Esophagus muscularis mucosa (tissue), 4 donors: ENCODE data around the gene ARAP1. TPM values are rescaled to one million over a fixed set of nuclear protein-coding genes. Genes with fewer than 3 reads are reported as not detected.

Experiments
- DNase-seq: peaks from one replicate; pipeline ENCODE4 v3.0.0-alpha.2; 2017; ENCODE audit errors: extremely low spot score
- H3K27ac ChIP-seq, 4 donors: fragments of 200-600 bp; sonication (generic); replicated peaks in 1 of 4; 1 replicate in 3 of 4; 2 replicates in 1 of 4; pipeline ENCODE4 v1.5.1; 2016 to 2019; ENCODE audit warnings: mild to moderate bottlenecking in 1 of 4
- H3K27me3 ChIP-seq, 4 donors: fragments of 200-600 bp; sonication (generic); one replicate each; pipeline versions ENCODE4 v1.5.1 to v1.6.0; 2016 to 2019
- H3K36me3 ChIP-seq, 4 donors: fragments of 200-600 bp; sonication (generic); one replicate each; pipeline ENCODE4 v1.5.1; 2016 to 2019
- H3K4me1 ChIP-seq, 4 donors: fragments of 200-600 bp; sonication (generic); one replicate each; pipeline ENCODE4 v1.5.1; 2016 to 2019
- H3K4me3 ChIP-seq, 4 donors: fragments of 200-600 bp; sonication (generic); 1 replicate in 2 of 4; 2 replicates in 2 of 4; pipeline ENCODE4 v1.5.1; 2016 to 2019; ENCODE audit warnings: mild to moderate bottlenecking in 4 of 4, moderate library complexity in 1 of 4
- H3K9me3 ChIP-seq, 4 donors: fragments of 200-600 bp; sonication (generic); 1 replicate in 3 of 4; 2 replicates in 1 of 4; pipeline ENCODE4 v1.5.1; 2016 to 2019
- EP300 ChIP-seq: sonication (generic); formaldehyde crosslinking; IDR thresholded peaks from one replicate; pipeline ENCODE4 v1.6.1; 2017; ENCODE audit warnings: antibody characterized with exemption
- POLR2A ChIP-seq: fragments of 450-650 bp; IDR thresholded peaks from one replicate; pipeline ENCODE4 v1.6.1; 2017; ENCODE audit warnings: antibody characterized with exemption, moderate library complexity, mild to moderate bottlenecking, low read depth
- POLR2AphosphoS5 ChIP-seq, 2 donors: sonication (generic); formaldehyde crosslinking; IDR thresholded peaks; one replicate each; pipeline ENCODE4 v1.6.1; 2017; ENCODE audit warnings: antibody characterized with exemption in 2 of 2
- whole genome bisulfite sequencing: methylation state at CpG from one replicate; pipeline ENCODE4 v1.1.5; 2018; 5-methylcytosine and 5-hydroxymethylcytosine counted together
- intact Hi-C: fragments of 100-400 bp; cut with DNase I; formaldehyde crosslinking; loops from one replicate; pipeline ENCODE4 v1.15.1; 2023
- total RNA-seq, 4 donors: library from RNA; depleted of rRNA; stranded (reverse); fragments of >200 nt; gene quantifications; one replicate each; pipeline versions ENCODE4 v1.1.0 to v1.2.1, GENCODE V29; 2016
- TF ChIP-seq, protein P1 (sequence below), 3 experiments: fragments of 200-600 bp in 2 of 3; fragments of 450-650 bp in 1 of 3; sonication (generic) in 2 of 3; IDR thresholded peaks; one replicate each; pipeline ENCODE4 v1.5.1; 2017 to 2019; ENCODE audit warnings: antibody characterized with exemption in 3 of 3, mild to moderate bottlenecking in 2 of 3, moderate library complexity in 1 of 3

The ARAP1 gene
- total RNA-seq, 4 donors from 2014 or later, result 83.7 to 115 (median 110) TPM

DNA sequence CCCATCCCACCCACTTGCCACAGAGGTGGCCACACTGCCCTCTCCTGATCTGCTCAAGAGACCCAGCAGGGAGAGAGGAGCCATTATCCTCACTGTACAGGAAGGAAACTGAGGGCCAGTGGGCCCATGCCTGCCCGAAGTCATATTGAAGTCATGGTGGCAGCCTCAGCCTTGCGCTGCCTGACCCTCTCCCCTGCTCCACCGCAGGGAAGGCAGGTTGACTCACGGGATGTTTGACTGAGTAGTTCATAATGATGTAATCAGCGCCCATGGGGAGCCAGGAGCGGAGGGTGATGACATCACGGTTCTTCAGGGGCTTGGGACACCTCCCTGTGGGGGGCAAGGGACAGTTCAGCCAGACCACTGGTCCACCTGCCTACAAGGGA, 6.1 kb upstream of the ARAP1 start:
- intact Hi-C loops, result no loop called here
- Histone ChIP-seq H3K4me1 (peaks cover 0 to 12% (median 2%) of the 10 kb centered on the region in 4 donors), H3K27me3 (no peaks in the 10 kb centered on the region), H3K36me3 (peaks cover 0 to 36% (median 24%) of the 10 kb centered on the region in 4 donors), H3K4me3 (no peak overlapping the region), H3K9me3 (no peaks in the 10 kb centered on the region), H3K27ac (no peak overlapping the region)
- TF ChIP-seq, protein P1, sequence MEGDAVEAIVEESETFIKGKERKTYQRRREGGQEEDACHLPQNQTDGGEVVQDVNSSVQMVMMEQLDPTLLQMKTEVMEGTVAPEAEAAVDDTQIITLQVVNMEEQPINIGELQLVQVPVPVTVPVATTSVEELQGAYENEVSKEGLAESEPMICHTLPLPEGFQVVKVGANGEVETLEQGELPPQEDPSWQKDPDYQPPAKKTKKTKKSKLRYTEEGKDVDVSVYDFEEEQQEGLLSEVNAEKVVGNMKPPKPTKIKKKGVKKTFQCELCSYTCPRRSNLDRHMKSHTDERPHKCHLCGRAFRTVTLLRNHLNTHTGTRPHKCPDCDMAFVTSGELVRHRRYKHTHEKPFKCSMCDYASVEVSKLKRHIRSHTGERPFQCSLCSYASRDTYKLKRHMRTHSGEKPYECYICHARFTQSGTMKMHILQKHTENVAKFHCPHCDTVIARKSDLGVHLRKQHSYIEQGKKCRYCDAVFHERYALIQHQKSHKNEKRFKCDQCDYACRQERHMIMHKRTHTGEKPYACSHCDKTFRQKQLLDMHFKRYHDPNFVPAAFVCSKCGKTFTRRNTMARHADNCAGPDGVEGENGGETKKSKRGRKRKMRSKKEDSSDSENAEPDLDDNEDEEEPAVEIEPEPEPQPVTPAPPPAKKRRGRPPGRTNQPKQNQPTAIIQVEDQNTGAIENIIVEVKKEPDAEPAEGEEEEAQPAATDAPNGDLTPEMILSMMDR (IDR thresholded peaks at IDR 0.05), result no peak
- TF ChIP-seq POLR2AphosphoS5 (IDR thresholded peaks at IDR 0.05) (no peak), EP300 (no peak), POLR2A (no peak)
- 90% methylated on average over 6 of the region's 7 CpGs for WGBS
- no peak for DNase-seq

DNA sequence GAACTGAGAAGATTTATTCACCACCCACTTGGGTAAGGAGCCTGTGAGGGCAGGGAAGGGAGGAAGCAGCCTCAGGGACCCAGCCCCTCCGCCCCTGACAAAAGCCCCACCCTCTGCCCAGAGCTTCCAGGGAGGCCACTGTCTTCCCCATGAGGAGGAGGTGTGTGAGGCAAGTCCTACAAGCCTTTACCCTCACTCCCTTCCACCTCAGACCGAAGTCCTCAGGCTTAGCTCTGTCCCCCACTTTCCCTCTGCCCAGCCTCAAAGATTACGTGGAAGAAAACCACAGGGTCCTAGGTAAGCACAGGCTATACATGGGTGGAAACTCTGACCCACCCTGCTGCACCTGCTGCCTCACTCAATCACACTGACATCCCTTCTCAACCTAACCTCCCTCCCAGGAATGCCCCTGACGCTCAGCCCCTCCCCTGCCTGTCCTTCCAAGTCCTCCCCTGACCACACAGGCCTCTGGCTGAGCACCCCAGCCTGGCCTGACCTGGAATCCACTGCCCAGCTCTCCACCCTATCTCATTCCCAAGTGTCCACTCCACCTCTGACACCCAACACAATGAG, 3.6 kb upstream of the ARAP1 start:
- intact Hi-C loops, result no loop called here
- Histone ChIP-seq H3K27me3 (no peaks in the 10 kb centered on the region), H3K27ac (no peak overlapping the region), H3K9me3 (no peaks in the 10 kb centered on the region), H3K4me1 (peaks cover 17 to 34% (median 27%) of the 10 kb centered on the region in 4 donors), H3K36me3 (peaks cover 0 to 36% (median 24%) of the 10 kb centered on the region in 4 donors), H3K4me3 (no peak overlapping the region)
- no peak for DNase-seq
- WGBS, result 95% methylated on average over 4 of the region's 4 CpGs
- TF ChIP-seq, protein P1 (IDR thresholded peaks at IDR 0.05), result no peak
- no peak for TF ChIP-seq EP300
- no peak for TF ChIP-seq POLR2AphosphoS5 (IDR thresholded peaks at IDR 0.05)

DNA sequence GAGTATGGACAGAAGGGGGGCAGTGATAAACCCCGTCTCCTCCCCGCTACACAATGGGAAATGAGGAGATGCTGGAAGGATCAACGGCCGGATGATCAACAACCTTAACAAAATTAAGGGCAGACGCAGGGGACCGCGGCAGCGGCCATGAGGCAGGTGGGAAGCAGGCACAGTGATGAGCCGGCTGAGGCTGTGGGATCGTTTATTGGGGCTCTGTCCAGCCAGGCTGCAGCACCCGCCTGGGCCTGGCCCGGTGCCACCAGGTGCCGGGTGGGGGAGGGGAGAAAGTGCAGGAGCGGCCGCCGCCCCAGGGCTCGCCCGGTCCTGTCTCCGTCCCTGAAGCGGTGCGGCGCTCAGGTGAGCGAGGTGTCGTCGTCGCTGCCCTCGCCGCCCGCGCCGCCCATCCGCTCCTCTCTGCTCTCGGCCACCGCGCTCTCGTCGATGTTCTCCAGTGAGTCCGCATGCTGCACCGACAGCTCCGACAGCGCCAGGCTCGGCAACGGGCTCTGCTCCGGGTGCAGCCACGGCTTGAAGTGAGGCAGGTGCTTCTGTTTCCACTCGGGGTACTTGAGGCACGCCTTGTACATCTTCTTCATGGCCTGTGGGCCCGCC, 2.4 kb upstream of the ARAP1 start:
- H3K4me1 ChIP-seq, result peaks cover 17 to 44% (median 38%) of the 10 kb centered on the region in 4 donors
- no peaks in the 10 kb centered on the region for H3K9me3 ChIP-seq
- intact Hi-C loops, result no loop called here
- DNase-seq, result no peak
- TF ChIP-seq POLR2AphosphoS5 (IDR thresholded peaks at IDR 0.05) (no peak), POLR2A (no peak), EP300 (no peak)
- no peak overlapping the region for H3K27ac ChIP-seq
- no peaks in the 10 kb centered on the region for H3K27me3 ChIP-seq
- WGBS, result 83% methylated on average over 48 of the region's 48 CpGs
- H3K4me3 ChIP-seq, result no peak overlapping the region
- peaks cover 0 to 36% (median 24%) of the 10 kb centered on the region in 4 donors for H3K36me3 ChIP-seq

DNA sequence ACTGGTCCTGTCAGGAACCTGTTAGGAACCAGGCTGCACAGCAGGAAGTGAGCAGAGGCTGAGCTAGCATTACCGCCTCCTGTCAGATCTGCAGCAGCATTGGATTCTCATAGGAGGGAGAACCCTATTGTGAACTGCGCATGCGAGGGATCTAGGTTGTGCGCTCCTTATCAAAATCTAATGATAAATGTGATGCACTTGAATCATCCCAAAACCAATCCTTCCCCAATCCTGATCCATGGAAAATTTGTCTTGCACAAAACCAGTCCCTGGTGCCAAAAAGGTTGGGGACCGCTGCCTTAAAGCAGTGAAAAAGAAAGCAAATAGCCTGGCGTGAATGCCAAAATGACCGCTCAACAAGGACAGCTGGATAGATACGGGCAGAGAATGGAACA, 1.9 kb upstream of the ARAP1 start:
- intact Hi-C loops, result no loop called here
- H3K4me3 ChIP-seq, result no peak overlapping the region
- no peak for DNase-seq
- TF ChIP-seq EP300, result no peak
- no peak for TF ChIP-seq POLR2A
- TF ChIP-seq, protein P1 (IDR thresholded peaks at IDR 0.05), result no peak
- no peak for TF ChIP-seq POLR2AphosphoS5 (IDR thresholded peaks at IDR 0.05)
- H3K36me3 ChIP-seq, result peaks cover 0 to 36% (median 24%) of the 10 kb centered on the region in 4 donors
- H3K9me3 ChIP-seq, result no peaks in the 10 kb centered on the region
- H3K4me1 ChIP-seq, result peaks cover 17 to 42% (median 39%) of the 10 kb centered on the region in 4 donors
- no peaks in the 10 kb centered on the region for H3K27me3 ChIP-seq
- 94% methylated on average over 8 of the region's 8 CpGs for WGBS
- no peak overlapping the region for H3K27ac ChIP-seq

DNA sequence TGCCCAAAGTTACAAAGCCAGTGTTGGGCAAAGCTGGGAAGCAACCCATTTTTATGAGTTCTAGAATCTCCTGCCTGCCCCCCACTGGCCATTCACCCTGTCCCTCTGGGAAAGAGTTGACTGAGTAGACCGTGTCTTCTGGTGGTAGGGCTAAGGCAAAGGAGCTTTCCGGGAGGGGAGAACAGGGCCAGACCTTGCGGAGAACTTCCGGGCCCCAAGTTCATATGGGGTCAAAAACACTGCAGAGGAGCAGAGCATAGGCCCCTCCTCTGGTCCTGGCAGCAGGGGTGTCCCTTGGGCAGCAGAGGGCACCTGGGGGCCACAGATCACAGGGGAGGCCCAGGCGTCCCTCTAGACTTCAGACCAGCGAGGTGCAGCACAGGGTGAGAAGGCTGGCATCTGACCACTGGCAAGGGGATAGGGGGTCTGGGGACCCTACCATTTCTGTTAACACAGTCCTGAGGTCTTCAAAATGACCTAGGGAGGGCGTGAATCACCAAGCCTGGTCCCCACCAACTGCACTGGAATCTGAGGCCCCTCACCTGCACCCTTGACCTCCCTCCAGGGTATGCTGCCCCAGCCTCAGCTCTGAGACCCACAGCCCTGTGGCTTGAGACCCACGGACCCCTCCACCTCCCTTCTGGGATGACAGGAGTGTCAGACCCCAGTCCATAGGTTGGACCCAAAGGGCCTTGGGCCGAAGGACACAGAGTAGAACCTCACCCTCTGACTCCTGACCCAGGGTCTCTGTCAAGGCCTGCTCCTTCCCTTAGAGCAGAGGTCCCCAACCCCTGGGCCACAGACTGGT, 1.3 kb upstream of the ARAP1 start:
- Histone ChIP-seq H3K27ac (no peak overlapping the region), H3K27me3 (no peaks in the 10 kb centered on the region), H3K4me1 (peaks cover 17 to 40% (median 37%) of the 10 kb centered on the region in 4 donors), H3K4me3 (no peak overlapping the region), H3K36me3 (peaks cover 0 to 30% (median 21%) of the 10 kb centered on the region in 4 donors), H3K9me3 (no peaks in the 10 kb centered on the region)
- no peak for DNase-seq
- WGBS, result 86% methylated on average over 5 of the region's 9 CpGs
- TF ChIP-seq POLR2AphosphoS5 (IDR thresholded peaks at IDR 0.05) (no peak), EP300 (no peak), POLR2A (no peak)
- TF ChIP-seq, protein P1 (IDR thresholded peaks at IDR 0.05), result no peak
- intact Hi-C loops, result no loop called here
